ENCODE results near the gene CIC.
"Not testable (repeated sequence)": the region's sequence is repeated elsewhere in the genome, so short reads cannot be mapped to it uniquely, and the experiment has no call there.

The CIC gene

GRCh38 chr19:42255766-42256745 lies 13.0 kb upstream of the CIC start:
- no peak for FAIRE-seq

- not testable (repeated sequence) for FAIRE-seq
Observed at GRCh38 chr19:42257842-42258241, 11.2 kb upstream of the CIC start.

GRCh38 chr19:42261763-42262162 lies 7.3 kb upstream of the CIC start:
- FAIRE-seq: no peak

GRCh38 chr19:42266105-42266504 lies 2.9 kb upstream of the CIC start:
- not testable (repeated sequence) for FAIRE-seq

GRCh38 chr19:42266928-42267603 lies 2.0 kb upstream of the CIC start:
- FAIRE-seq: not testable (repeated sequence)

GRCh38 chr19:42267644-42268141 lies 1.4 kb upstream of the CIC start:
- no peak for FAIRE-seq

- FAIRE-seq: peak; percentile 92
Observed at GRCh38 chr19:42268142-42268703, 829 bp upstream of the CIC start.

GRCh38 chr19:42269478-42270345 lies 660 bp downstream of the CIC start:
- FAIRE-seq: no peak

GRCh38 chr19:42270346-42271044 lies 1.4 kb downstream of the CIC start:
- no peak for FAIRE-seq

GRCh38 chr19:42271045-42271419 lies 2.0 kb downstream of the CIC start:
- no peak for FAIRE-seq

- FAIRE-seq: no peak
Observed at GRCh38 chr19:42271861-42272534, 2.9 kb downstream of the CIC start.

GRCh38 chr19:42272535-42272897 lies 3.5 kb downstream of the CIC start:
- no peak for FAIRE-seq

- FAIRE-seq: no peak
Observed at GRCh38 chr19:42272989-42273406, 3.9 kb downstream of the CIC start.

GRCh38 chr19:42273407-42274064 lies 4.5 kb downstream of the CIC start:
- no peak for FAIRE-seq

- FAIRE-seq: no peak
Observed at GRCh38 chr19:42274065-42274682, 5.1 kb downstream of the CIC start.

- FAIRE-seq: no peak
Observed at GRCh38 chr19:42275103-42275502, 6.1 kb downstream of the CIC start.

- no peak for FAIRE-seq
Observed at GRCh38 chr19:42275517-42275916, 6.5 kb downstream of the CIC start.

GRCh38 chr19:42276284-42276683 lies 7.2 kb downstream of the CIC start:
- no peak for FAIRE-seq

GRCh38 chr19:42276821-42277220 lies 7.8 kb downstream of the CIC start:
- FAIRE-seq: no peak

GRCh38 chr19:42277821-42278451 lies 8.9 kb downstream of the CIC start:
- FAIRE-seq: no peak

All from TTC549 (cell line).